Left renal cortex interstitium (tissue), 4 donors: Measurements from ENCODE around the gene ATP13A2. TPM values are rescaled to one million over a fixed set of nuclear protein-coding genes. Genes with fewer than 3 reads are reported as not detected.

Source experiments
- DNase-seq, 4 donors: peaks; one replicate each; pipeline ENCODE4 v3.0.0-alpha.2; 2013; ENCODE audit warnings: low read depth in 4 of 4, low spot score in 2 of 4, missing footprints in 1 of 4
- polyA plus RNA-seq, 4 donors: library from polyadenylated mRNA; unstranded; fragments of 120-200 nt; gene quantifications; one replicate each; pipeline ENCODE4 v1.2.1, GENCODE V29; 2013; ENCODE audit not compliant: insufficient read length in 4 of 4

Gene ATP13A2
- polyA plus RNA-seq, 4 donors, result 21.7 to 45.3 (median 37.0) TPM

- no peak for DNase-seq
These were observed 18.5 kb upstream of the ATP13A2 start for GRCh38 chr1:17030206-17030605.

- DNase-seq, result no peak
These were observed 17.0 kb upstream of the ATP13A2 start for GRCh38 chr1:17028662-17029188.

GRCh38 chr1:17027900-17028299 is 16.2 kb upstream of the ATP13A2 start:
- no peak for DNase-seq

- DNase-seq, result no peak
These were observed 15.7 kb upstream of the ATP13A2 start for GRCh38 chr1:17027403-17027802.

- no peak for DNase-seq
These were observed 13.0 kb upstream of the ATP13A2 start for GRCh38 chr1:17024721-17025120.

- no peak for DNase-seq
These were observed 11.8 kb upstream of the ATP13A2 start for GRCh38 chr1:17023573-17023972.

- DNase-seq, result no peak
These were observed 11.4 kb upstream of the ATP13A2 start for GRCh38 chr1:17023102-17023501.

GRCh38 chr1:17021896-17022295 is 10.2 kb upstream of the ATP13A2 start:
- DNase-seq, result no peak

- no peak for DNase-seq
These were observed 8.8 kb upstream of the ATP13A2 start for GRCh38 chr1:17020502-17020901.

GRCh38 chr1:17018849-17019248 is 7.1 kb upstream of the ATP13A2 start:
- DNase-seq, result no peak

- DNase-seq, result no peak
These were observed 5.7 kb upstream of the ATP13A2 start for GRCh38 chr1:17017435-17017834.

GRCh38 chr1:17016317-17016661 is 4.6 kb upstream of the ATP13A2 start:
- no peak for DNase-seq

- no peak for DNase-seq
These were observed 3.2 kb upstream of the ATP13A2 start for GRCh38 chr1:17014671-17015567.

GRCh38 chr1:17013491-17014320 is 2.0 kb upstream of the ATP13A2 start:
- DNase-seq, result no peak

- no peak for DNase-seq
These were observed 1.2 kb upstream of the ATP13A2 start for GRCh38 chr1:17012775-17013490.

- no peak for DNase-seq
These were observed 663 bp downstream of the ATP13A2 start for GRCh38 chr1:17011092-17011438.

GRCh38 chr1:17009706-17010105 is 2.0 kb downstream of the ATP13A2 start:
- no peak for DNase-seq

- DNase-seq, result no peak
These were observed 3.4 kb downstream of the ATP13A2 start for GRCh38 chr1:17008208-17008855.

GRCh38 chr1:17007121-17007520 is 4.6 kb downstream of the ATP13A2 start:
- DNase-seq, result no peak

GRCh38 chr1:17005365-17005740 is 6.4 kb downstream of the ATP13A2 start:
- DNase-seq, result no peak
